ENCODE data around the gene MTMR12. TPM values are rescaled to one million over a fixed set of nuclear protein-coding genes. Genes with fewer than 3 reads are reported as not detected.

MTMR12 gene
- total and polyA plus RNA-seq, 12 donors, result 5.4 to 27.2 (median 19.2) TPM

DNA sequence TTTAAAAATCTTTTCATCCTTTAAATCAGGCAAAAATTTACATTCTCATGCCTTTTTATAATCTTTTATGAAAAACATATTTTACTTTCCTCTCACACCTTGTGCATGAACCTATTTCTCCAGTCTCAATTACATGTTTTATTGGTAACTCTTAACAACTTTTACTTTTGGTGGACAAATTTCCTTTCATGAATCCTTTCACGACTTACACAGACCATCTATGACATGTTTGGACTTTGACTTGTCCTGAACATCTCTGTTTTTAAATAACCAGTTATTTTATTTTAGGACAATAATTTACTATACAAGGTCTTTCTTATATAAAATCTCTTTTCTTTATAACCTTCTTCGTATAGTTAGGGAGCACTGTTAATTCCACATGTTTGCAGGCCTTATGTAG lies 26.5 kb upstream of the MTMR12 start:
- no peak overlapping the region for H3K27ac ChIP-seq
- no peaks in the 10 kb centered on the region for H3K4me1 ChIP-seq
- 68 to 77% methylated on average over 2 of the region's 2 CpGs for WGBS, 2 donors
- intact Hi-C loops (cut with DNase I), result loop anchor here in 1 of 10 donors (10.0 kb wide), 1 partner anchor 204 kb away; no protein-coding TSS in a partner anchor
- ATAC-seq, result no peak
- H3K4me3 ChIP-seq, result no peak overlapping the region
- no peak for TF ChIP-seq CTCF (IDR thresholded peaks at IDR 0.05)
- peaks cover 0 to 38% (median 8%) of the 10 kb centered on the region in 11 donors for H3K9me3 ChIP-seq
- H3K27me3 ChIP-seq, result no peaks in the 10 kb centered on the region
- no peaks in the 10 kb centered on the region for H3K36me3 ChIP-seq
- DNase-seq, result no peak

DNA sequence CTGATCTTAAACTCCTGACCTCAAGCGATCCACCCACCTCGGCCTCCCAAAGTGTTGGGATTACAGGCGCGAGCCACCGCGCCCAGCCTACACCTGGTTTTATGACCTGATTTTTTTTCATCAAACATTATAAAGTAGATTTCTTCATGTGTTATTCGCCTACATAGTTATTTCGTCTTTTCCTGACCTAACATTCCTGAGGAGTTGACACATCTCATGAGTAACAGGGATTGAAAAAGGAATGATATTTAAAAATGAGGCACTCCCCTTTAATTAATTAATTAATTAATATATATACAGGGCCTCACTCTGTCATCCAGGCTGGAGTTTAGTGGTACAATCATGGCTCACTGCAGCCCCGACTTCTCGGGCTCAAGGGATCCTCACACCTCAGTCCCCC lies 20.2 kb upstream of the MTMR12 start:
- ATAC-seq (no peak), DNase-seq (no peak)
- Histone ChIP-seq H3K9me3 (peaks cover 0 to 4% (median 0%) of the 10 kb centered on the region in 11 donors), H3K27ac (no peak overlapping the region), H3K4me3 (no peak overlapping the region), H3K4me1 (peaks cover 0 to 17% (median 0%) of the 10 kb centered on the region in 9 donors), H3K27me3 (no peaks in the 10 kb centered on the region), H3K36me3 (no peaks in the 10 kb centered on the region)
- no peak for TF ChIP-seq CTCF (IDR thresholded peaks at IDR 0.05)
- 96 to 98% methylated on average over 10 of the region's 10 CpGs for WGBS, 2 donors
- intact Hi-C loops (cut with DNase I), result loop anchor here in 2 of 10 donors (5.0 to 10.0 kb wide), 2 partner anchors 96 to 198 kb away; no protein-coding TSS in a partner anchor

DNA sequence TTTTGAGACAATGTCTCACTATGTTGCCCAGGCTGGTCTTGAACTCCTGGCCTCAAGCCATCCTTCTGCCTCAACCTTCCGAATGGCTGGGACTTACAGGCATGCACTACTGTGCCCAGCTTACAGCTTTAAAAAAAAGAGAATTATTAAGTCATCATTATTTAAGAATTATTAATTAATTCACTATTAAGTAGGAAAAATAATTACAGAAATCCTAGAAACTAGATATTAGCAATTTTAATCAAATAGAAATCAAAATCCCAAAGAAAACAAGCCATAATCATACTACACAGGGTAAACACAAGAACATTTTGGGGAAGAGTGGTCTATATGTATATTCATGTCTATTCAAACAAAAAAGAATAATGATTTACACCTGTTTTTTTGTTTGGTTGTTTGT lies 19.6 kb upstream of the MTMR12 start:
- no peak overlapping the region for H3K27ac ChIP-seq
- H3K9me3 ChIP-seq, result no peaks in the 10 kb centered on the region
- no peak overlapping the region for H3K4me3 ChIP-seq
- no peaks in the 10 kb centered on the region for H3K36me3 ChIP-seq
- intact Hi-C loops (cut with DNase I), result loop anchor here in 2 of 10 donors (5.0 to 10.0 kb wide), 2 partner anchors 95 to 198 kb away; no protein-coding TSS in a partner anchor
- no peak for TF ChIP-seq CTCF (IDR thresholded peaks at IDR 0.05)
- DNase-seq (no peak), ATAC-seq (no peak)
- H3K27me3 ChIP-seq, result no peaks in the 10 kb centered on the region
- WGBS, 2 donors, result 97% methylated on average over 1 of the region's 1 CpG
- H3K4me1 ChIP-seq, result peaks cover 0 to 17% (median 0%) of the 10 kb centered on the region in 9 donors

GRCh38 chr5:32331935-32332274 lies 19.2 kb upstream of the MTMR12 start:
- no peak for ATAC-seq
- Histone ChIP-seq H3K36me3 (no peaks in the 10 kb centered on the region), H3K4me1 (peaks cover 0 to 17% (median 0%) of the 10 kb centered on the region in 9 donors), H3K9me3 (no peaks in the 10 kb centered on the region), H3K27me3 (no peaks in the 10 kb centered on the region), H3K4me3 (no peak overlapping the region), H3K27ac (no peak overlapping the region)
- DNase-seq, result no peak
- no peak for TF ChIP-seq CTCF (IDR thresholded peaks at IDR 0.05)
- WGBS, 2 donors, result 80% methylated on average over 3 of the region's 3 CpGs
- intact Hi-C loops (cut with DNase I), result loop anchor here in 3 of 10 donors (2.0 to 10.0 kb wide), 3 partner anchors 95 to 197 kb away; no protein-coding TSS in a partner anchor
